Psoas muscle (tissue), 8 donors: ENCODE data around the gene ADM2. TPM values are rescaled to one million over a fixed set of nuclear protein-coding genes. Genes with fewer than 3 reads are reported as not detected.

Experiments
- ATAC-seq, 4 donors: fragments of 200-7000 bp; cut with Tn5 transposase; one replicate each; pipeline ENCODE4 v1.9.1; 2020; ENCODE audit warnings: moderate library complexity in 3 of 4, mild to moderate bottlenecking in 2 of 4
- DNase-seq, 2 donors: peaks; one replicate each; pipeline ENCODE4 v3.0.0-alpha.2; 2020
- H3K27ac ChIP-seq: fragments of 200-600 bp; one replicate; pipeline ENCODE4 v1.8.0; 2022
- H3K27me3 ChIP-seq, 3 donors: fragments of 200-600 bp in 1 of 3; one replicate each; pipeline versions ENCODE4 v1.6.1 to v1.8.0; 2013 to 2022; ENCODE audit warnings: low read length in 2 of 3, mild to moderate bottlenecking in 2 of 3, moderate library complexity in 1 of 3; ENCODE audit not compliant: insufficient read depth in 3 of 3
- H3K36me3 ChIP-seq, 2 donors: fragments of 200-600 bp in 1 of 2; one replicate each; pipeline versions ENCODE4 v1.6.1 to v1.8.0; 2013 to 2022; ENCODE audit warnings: low read depth in 1 of 2, mild to moderate bottlenecking in 1 of 2, moderate library complexity in 1 of 2; ENCODE audit not compliant: insufficient read depth in 1 of 2
- H3K4me1 ChIP-seq: fragments of 200-600 bp; one replicate; pipeline ENCODE4 v1.8.0; 2022
- H3K4me3 ChIP-seq: fragments of 200-600 bp; one replicate; pipeline ENCODE4 v1.8.0; 2022; ENCODE audit warnings: mild to moderate bottlenecking
- H3K9me3 ChIP-seq: fragments of 200-600 bp; one replicate; pipeline ENCODE4 v1.8.0; 2022
- whole genome bisulfite sequencing, 3 donors: extraction: QIAGEN DNeasy Blood & Tissue Kit; methylation state at CpG; one replicate each; pipeline versions ENCODE4 v1.1.6 to v1.1.7; 2013; 5-methylcytosine and 5-hydroxymethylcytosine counted together
- intact Hi-C, 2 donors: fragments of 100-400 bp; cut with DNase I; formaldehyde crosslinking; loops; one replicate each; pipeline versions ENCODE4 v1.11.0 to v1.14.2; 2022
- polyA plus RNA-seq, 3 donors: library from polyadenylated mRNA; stranded (reverse); fragments of 200-250 nt; gene quantifications; one replicate each; pipeline ENCODE4 v1.2.3, GENCODE V29; 2013
- total RNA-seq, 4 donors: library from RNA; stranded (reverse); fragmentation: NEBNext Ultra II Directional in 2 of 4; extraction: Animal tissue kit (Norgen Biotek cat#: 25700) in 2 of 4; gene quantifications; one replicate each; pipeline versions ENCODE4 v1.2.1 to v1.2.4, GENCODE V29; 2021 to 2023
- TF ChIP-seq, protein P1 (sequence below): fragments of 200-600 bp; IDR thresholded peaks from one replicate; pipeline ENCODE4 v1.8.0; 2022; ENCODE audit warnings: antibody characterized with exemption
- donor health status: healthy with polysubstance abuse.
- donor health status: DM: no; HTN: no; CAD: no; lungs with moderate emphysema.
- donor health status: Bipolar disorder and iron deficiency.
- donor health status: healthy.
- donor health status: DM: yes; HTN: yes; CAD: no.
- donor health status: DM: no; HTN: no; CAD: no.
- donor health status: DM: no; HTN: no; CAD: no.
- donor health status: DM: yes; HTN: yes; CAD: no.

The ADM2 gene
- total and polyA plus RNA-seq, 7 donors, result 0.01 to 0.21 (median 0.05) TPM; not detected in 4

DNA sequence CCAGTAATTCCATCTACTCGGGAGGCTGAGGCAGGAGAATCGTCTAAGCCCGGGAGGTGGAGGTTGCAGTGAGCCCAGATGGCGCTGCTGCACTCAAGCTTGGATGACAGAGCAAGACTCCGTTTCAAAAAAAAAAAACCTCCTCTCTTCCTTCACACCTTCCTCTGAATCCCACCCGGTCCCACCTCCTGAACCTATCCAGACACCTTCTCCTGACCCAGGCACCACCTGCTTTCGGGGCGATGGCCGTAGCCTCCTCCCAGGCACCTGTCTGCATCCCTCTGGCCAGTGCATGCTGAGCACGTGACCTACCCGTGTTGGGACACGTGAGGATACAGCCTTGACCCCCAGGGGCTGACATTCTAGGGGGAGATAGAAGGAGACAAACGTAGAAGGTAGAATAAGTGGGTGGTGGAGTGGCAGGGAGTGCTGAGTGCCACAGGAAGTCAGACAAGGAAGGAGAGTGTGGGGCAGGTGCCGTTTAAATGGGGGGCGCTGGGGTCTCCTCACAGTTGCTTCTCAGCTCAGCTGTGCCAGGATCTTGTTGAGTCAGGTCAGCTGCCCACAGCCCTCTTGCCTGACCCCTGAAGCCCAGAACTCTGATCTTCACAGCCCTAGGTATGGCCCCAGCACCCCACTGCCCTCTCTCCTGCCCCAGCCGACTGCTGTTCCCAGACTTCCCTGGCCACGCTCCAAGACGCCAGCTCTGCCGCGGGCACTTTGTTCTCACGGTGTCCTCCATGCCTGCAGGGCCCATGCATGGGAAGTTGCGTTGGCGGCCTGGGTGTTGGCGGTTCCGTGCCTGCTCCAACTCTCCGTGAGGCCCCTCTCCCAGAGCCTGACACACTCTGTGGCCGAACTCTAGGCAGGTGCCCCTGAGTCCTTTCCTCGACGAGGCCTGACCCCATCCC, 4.1 kb downstream of the ADM2 start:
- H3K36me3 ChIP-seq, result no peaks in the 10 kb centered on the region
- intact Hi-C loops, result no loop called here
- ATAC-seq (no peak), DNase-seq (no peak)
- TF ChIP-seq, protein P1, sequence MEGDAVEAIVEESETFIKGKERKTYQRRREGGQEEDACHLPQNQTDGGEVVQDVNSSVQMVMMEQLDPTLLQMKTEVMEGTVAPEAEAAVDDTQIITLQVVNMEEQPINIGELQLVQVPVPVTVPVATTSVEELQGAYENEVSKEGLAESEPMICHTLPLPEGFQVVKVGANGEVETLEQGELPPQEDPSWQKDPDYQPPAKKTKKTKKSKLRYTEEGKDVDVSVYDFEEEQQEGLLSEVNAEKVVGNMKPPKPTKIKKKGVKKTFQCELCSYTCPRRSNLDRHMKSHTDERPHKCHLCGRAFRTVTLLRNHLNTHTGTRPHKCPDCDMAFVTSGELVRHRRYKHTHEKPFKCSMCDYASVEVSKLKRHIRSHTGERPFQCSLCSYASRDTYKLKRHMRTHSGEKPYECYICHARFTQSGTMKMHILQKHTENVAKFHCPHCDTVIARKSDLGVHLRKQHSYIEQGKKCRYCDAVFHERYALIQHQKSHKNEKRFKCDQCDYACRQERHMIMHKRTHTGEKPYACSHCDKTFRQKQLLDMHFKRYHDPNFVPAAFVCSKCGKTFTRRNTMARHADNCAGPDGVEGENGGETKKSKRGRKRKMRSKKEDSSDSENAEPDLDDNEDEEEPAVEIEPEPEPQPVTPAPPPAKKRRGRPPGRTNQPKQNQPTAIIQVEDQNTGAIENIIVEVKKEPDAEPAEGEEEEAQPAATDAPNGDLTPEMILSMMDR, result no peak
- no peaks in the 10 kb centered on the region for H3K9me3 ChIP-seq
- H3K4me3 ChIP-seq, result no peak overlapping the region
- H3K4me1 ChIP-seq, result peaks cover 4% of the 10 kb centered on the region
- no peak overlapping the region for H3K27ac ChIP-seq
- 54 to 64% (median 55%) methylated on average over 29 of the region's 29 CpGs for WGBS, 3 donors
- H3K27me3 ChIP-seq, result peaks cover 0 to 52% (median 19%) of the 10 kb centered on the region in 3 donors

DNA sequence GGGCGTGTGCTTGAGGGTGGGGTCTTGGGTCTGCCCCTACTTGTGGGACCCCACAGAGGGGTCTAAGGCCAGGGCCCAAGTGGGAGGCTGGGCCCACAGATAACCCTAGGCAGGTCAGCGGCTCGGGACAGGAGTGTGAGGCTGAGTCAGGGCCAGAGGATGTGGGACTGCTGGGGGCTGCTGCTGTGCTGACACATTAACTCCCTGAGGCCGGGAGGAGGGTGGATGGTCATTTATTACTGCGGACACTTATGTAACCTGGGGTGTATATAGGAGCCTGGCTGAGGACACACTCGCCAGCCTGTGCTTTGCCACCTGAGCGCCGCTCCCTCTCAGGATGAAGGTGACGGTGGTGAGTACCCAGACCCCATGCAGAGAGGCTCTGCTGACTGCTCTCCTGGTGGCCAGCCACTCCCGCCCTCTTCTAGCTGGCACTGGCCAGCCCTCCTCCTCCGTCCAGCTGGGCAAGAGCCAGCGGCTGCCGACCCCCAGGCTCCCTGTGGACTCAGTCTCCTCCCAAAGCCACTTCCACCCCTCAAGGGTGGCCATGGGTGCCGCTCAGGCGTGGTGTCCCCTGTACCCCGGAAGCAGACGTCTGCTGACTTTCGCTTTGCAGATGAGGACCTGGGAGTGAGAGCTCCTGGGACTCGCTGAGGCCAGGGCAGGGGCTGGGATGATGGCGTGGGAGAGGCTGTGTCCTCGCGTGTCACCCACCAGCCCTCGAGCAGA, 5.4 kb downstream of the ADM2 start, which contains the start of gene MIOX:
Gene MIOX (plus strand): TSS at position 299 of the 729 bp plus-strand sequence. CDS start 39 bp downstream, at position 338.
- no peak within 1 kb of the TSS for H3K27ac ChIP-seq
- DNase-seq (no peak), ATAC-seq (no peak)
- no peak within 1 kb of the TSS for H3K4me3 ChIP-seq
- no peaks in the 10 kb centered on the region for H3K4me1 ChIP-seq
- H3K36me3 ChIP-seq, result no peaks in the 10 kb centered on the region
- H3K9me3 ChIP-seq, result no peaks in the 10 kb centered on the region
- H3K27me3 ChIP-seq, result peaks cover 0 to 40% (median 10%) of the 10 kb centered on the region in 3 donors
- TF ChIP-seq, protein P1, result no peak
- intact Hi-C loops, result no loop called here
- WGBS, 3 donors, result 68 to 71% (median 69%) methylated on average over 23 of the region's 23 CpGs

GRCh38 chr22:50487290-50488005, 6.1 kb downstream of the ADM2 start:
- H3K9me3 ChIP-seq, result no peaks in the 10 kb centered on the region
- H3K27me3 ChIP-seq, result peaks cover 0 to 32% (median 4%) of the 10 kb centered on the region in 3 donors
- no peak overlapping the region for H3K27ac ChIP-seq
- DNase-seq (no peak), ATAC-seq (peak in 1 of 4 donors; percentile 15)
- intact Hi-C loops, result no loop called here
- H3K4me3 ChIP-seq, result no peak overlapping the region
- no peaks in the 10 kb centered on the region for H3K36me3 ChIP-seq
- TF ChIP-seq, protein P1, result no peak
- H3K4me1 ChIP-seq, result no peaks in the 10 kb centered on the region
- 78 to 84% (median 80%) methylated on average over 23 of the region's 23 CpGs for WGBS, 3 donors

- intact Hi-C loops, result no loop called here
- ATAC-seq (no peak), DNase-seq (no peak)
- Histone ChIP-seq H3K27me3 (peaks cover 0 to 25% (median 2%) of the 10 kb centered on the region in 3 donors), H3K27ac (no peak overlapping the region), H3K4me1 (no peaks in the 10 kb centered on the region), H3K9me3 (no peaks in the 10 kb centered on the region), H3K36me3 (no peaks in the 10 kb centered on the region), H3K4me3 (no peak overlapping the region)
- TF ChIP-seq, protein P1, result no peak
- 74 to 80% (median 75%) methylated on average over 11 to 18 of the region's 18 CpGs for WGBS, 3 donors
These were observed 6.8 kb downstream of the ADM2 start for GRCh38 chr22:50488006-50488677.
